Panc1 (cell line): ENCODE data around the gene IL7R. TPM values are rescaled to one million over a fixed set of nuclear protein-coding genes. Genes with fewer than 3 reads are reported as not detected.
"Not testable (repeated sequence)": the region's sequence is repeated elsewhere in the genome, so short reads cannot be mapped to it uniquely, and the experiment has no call there.

ENCODE experiments used
- ATAC-seq: fragments of 200-7000 bp; cut with Tn5 transposase; 2 replicates; pipeline ENCODE4 v1.9.1; 2020; ENCODE audit warnings: mild to moderate bottlenecking, moderate library complexity
- BruUV-seq: library from RNA; stranded (reverse); fragments of 400-500 nt; replicated peaks from 2 replicates; lab custom pipeline; 2021; lab: Mats Ljungman, UMichigan
- CTCF ChIA-PET: fragments of 300-600 bp; sonication (Branson Sonifier 250); formaldehyde crosslinking; loops from one replicate; lab custom pipeline; 2022; ENCODE audit warnings: antibody characterized with exemption; lab: Charles Lee
- POLR2A ChIA-PET: fragments of 300-600 bp; sonication (Branson Sonifier 250); formaldehyde crosslinking; loops from one replicate; lab custom pipeline; 2022; ENCODE audit warnings: antibody characterized with exemption; lab: Charles Lee
- DNase-seq: peaks from one replicate; pipeline ENCODE4 v3.0.0-alpha.2; 2010; ENCODE audit warnings: low read depth, low spot score
- H3K27ac ChIP-seq: 2 replicates; pipeline ENCODE4 v1.5.1; 2011; ENCODE audit warnings: mild to moderate bottlenecking, low read length, inconsistent platforms
- H3K27me3 ChIP-seq: fragments of 200-500 bp; sonication (Bioruptor generic); 2 replicates; pipeline ENCODE4 v1.6.0; 2014; ENCODE audit warnings: low read length, inconsistent platforms; ENCODE audit not compliant: control insufficient read depth, insufficient read depth
- H3K36me3 ChIP-seq: fragments of 200-500 bp; sonication (Bioruptor generic); 2 replicates; pipeline ENCODE4 v1.5.1; 2014; ENCODE audit warnings: inconsistent platforms, mild to moderate bottlenecking, low read length, moderate library complexity; ENCODE audit not compliant: control insufficient read depth, insufficient read depth
- H3K4me1 ChIP-seq: 2 replicates; pipeline ENCODE4 v1.5.1; 2011; ENCODE audit warnings: inconsistent platforms, mild to moderate bottlenecking, low read length, moderate library complexity; ENCODE audit not compliant: control insufficient read depth, insufficient read depth
- H3K4me3 ChIP-seq, 2 experiments: 2 replicates each; pipeline ENCODE4 v1.5.1; 2011 to 2012; ENCODE audit warnings: low read depth in 2 of 2, low read length in 2 of 2, mild to moderate bottlenecking in 2 of 2, inconsistent platforms in 1 of 2, moderate library complexity in 1 of 2
- H3K9me3 ChIP-seq: fragments of 200-500 bp; sonication (Bioruptor generic); 2 replicates; pipeline ENCODE4 v1.5.1; 2014; ENCODE audit warnings: low read depth, mild to moderate bottlenecking, inconsistent platforms, low read length, moderate library complexity; ENCODE audit not compliant: control insufficient read depth, insufficient read depth
- CTCF ChIP-seq: fragments of 450-650 bp; IDR thresholded peaks from 2 replicates; pipeline ENCODE4 v1.5.1; 2017; ENCODE audit warnings: mild to moderate bottlenecking
- POLR2AphosphoS5 ChIP-seq: IDR thresholded peaks from 2 replicates; pipeline ENCODE4 v1.6.1; 2012; ENCODE audit warnings: mild to moderate bottlenecking, low read depth, low read length, moderate library complexity
- REST ChIP-seq, 2 experiments: IDR thresholded peaks; 2 replicates each; pipeline ENCODE4 v1.6.1; 2011 to 2012; ENCODE audit warnings: low read depth in 2 of 2, control low read depth in 1 of 2, low read length in 1 of 2, mild to moderate bottlenecking in 1 of 2, moderate library complexity in 1 of 2; ENCODE audit not compliant: insufficient read depth in 1 of 2
- SIN3A ChIP-seq: IDR thresholded peaks from 2 replicates; pipeline ENCODE4 v1.6.1; 2012; ENCODE audit warnings: low read depth, mild to moderate bottlenecking, low read length, moderate library complexity, borderline replicate concordance; ENCODE audit not compliant: insufficient read depth
- TCF7L2 ChIP-seq: IDR thresholded peaks from 2 replicates; pipeline ENCODE4 v1.6.1; 2011; ENCODE audit warnings: mild to moderate bottlenecking, low read depth, low read length, inconsistent platforms
- in situ Hi-C: cut with HindIII; loops from 2 replicates; pipeline ENCODE4 v1.10.0; 2016; ENCODE audit warnings: low sequenced_read_pairs, low pct_unique_long_range_greater_than_20kb
- intact Hi-C: fragments of 100-400 bp; cut with micrococcal nuclease; formaldehyde crosslinking; loops from one replicate; pipeline ENCODE4 v1.10.0; 2022; ENCODE audit not compliant: unreplicated experiment
- total RNA-seq: library from RNA; stranded (reverse); gene quantifications from one replicate; pipeline ENCODE4 v1.2.1, GENCODE V29; 2021; ENCODE audit not compliant: unreplicated experiment

Gene IL7R
- total RNA-seq, 1 experiment from 2014 or later, result 0.90 TPM

GRCh38 chr5:35887321-35888100 is 30.8 kb downstream of the IL7R start:
- ChIA-PET POLR2A (interaction anchor here (0.7 kb wide), 1 partner anchor 35 kb away, joined by 3 read pairs; no protein-coding TSS in a partner anchor), CTCF (no interaction called here)
- DNase-seq (no peak), ATAC-seq (no peak)
- BruUV-seq, result no TSS peak
- H3K36me3 ChIP-seq, result no peaks in the 10 kb centered on the region
- TF ChIP-seq SIN3A (no peak), POLR2AphosphoS5 (no peak), TCF7L2 (no peak), REST (IDR thresholded peaks at IDR 0.05; ENCODE audit: insufficient read depth in 1 of 2, low read depth in 2 of 2, low read length in 1 of 2) (no peak), CTCF (no peak)
- intact Hi-C loops (no loop called here), in situ Hi-C loops (no loop called here)
- no peaks in the 10 kb centered on the region for H3K4me1 ChIP-seq
- H3K4me3 ChIP-seq, result no peak overlapping the region
- no peaks in the 10 kb centered on the region for H3K27me3 ChIP-seq
- no peak overlapping the region for H3K27ac ChIP-seq
- H3K9me3 ChIP-seq, result no peaks in the 10 kb centered on the region

GRCh38 chr5:35890021-35891020 is 33.6 kb downstream of the IL7R start:
- Histone ChIP-seq H3K4me1 (no peaks in the 10 kb centered on the region), H3K27me3 (no peaks in the 10 kb centered on the region), H3K9me3 (no peaks in the 10 kb centered on the region), H3K27ac (no peak overlapping the region), H3K4me3 (no peak overlapping the region), H3K36me3 (no peaks in the 10 kb centered on the region)
- ChIA-PET POLR2A (no interaction called here), CTCF (no interaction called here)
- no peak for ATAC-seq
- in situ Hi-C loops, result no loop called here
- BruUV-seq, result no TSS peak
- DNase-seq, result no peak
- intact Hi-C loops, result no loop called here
- no peak for TF ChIP-seq CTCF

GRCh38 chr5:35892799-35893198 is 36.1 kb downstream of the IL7R start:
- ATAC-seq, H3K4me1 ChIP-seq, POLR2A ChIA-PET, H3K27me3 ChIP-seq, BruUV-seq, H3K9me3 ChIP-seq, H3K36me3 ChIP-seq, DNase-seq, CTCF ChIA-PET, intact Hi-C loops, in situ Hi-C loops, H3K27ac ChIP-seq, H3K4me3 ChIP-seq: not testable (repeated sequence)
